PC-3 (cell line): ENCODE measurements around the gene ITPRID2. TPM values are rescaled to one million over a fixed set of nuclear protein-coding genes. Genes with fewer than 3 reads are reported as not detected.
A peak's percentile ranks its signal among the peaks of the same experiment; 100 is the strongest.

Experiments used
- ATAC-seq: fragments of 200-7000 bp; cut with Tn5 transposase; 2 replicates; pipeline ENCODE4 v1.9.1; 2020; ENCODE audit warnings: mild to moderate bottlenecking, moderate library complexity
- BruUV-seq: library from RNA; stranded (reverse); fragments of 400-500 nt; replicated peaks from 2 replicates; lab custom pipeline; 2021; lab: Mats Ljungman, UMichigan
- CTCF ChIA-PET: fragments of 300-600 bp; sonication (Branson Sonifier 250); formaldehyde crosslinking; loops from one replicate; lab custom pipeline; 2022; ENCODE audit warnings: antibody characterized with exemption; lab: Charles Lee
- POLR2A ChIA-PET: fragments of 300-600 bp; sonication (Branson Sonifier 250); formaldehyde crosslinking; loops from one replicate; lab custom pipeline; 2022; ENCODE audit warnings: antibody characterized with exemption; ENCODE audit not compliant: unreplicated experiment; lab: Charles Lee
- DNase-seq: peaks from one replicate; pipeline ENCODE4 v3.0.0-alpha.2; 2015
- H2AFZ ChIP-seq: fragments of 300-600 bp; sonication (generic); 2 replicates; pipeline ENCODE4 v1.6.0; 2016; ENCODE audit warnings: antibody characterized with exemption, low read length
- H3F3A ChIP-seq: fragments of 300-600 bp; sonication (generic); one replicate; pipeline ENCODE4 v1.6.0; 2017; ENCODE audit warnings: antibody characterized with exemption, low read length, control low read depth, mild to moderate bottlenecking; ENCODE audit not compliant: unreplicated experiment
- H3K27ac ChIP-seq: fragments of 300-600 bp; sonication (generic); 2 replicates; pipeline ENCODE4 v1.5.1; 2016; ENCODE audit warnings: mild to moderate bottlenecking, low read length
- H3K27me3 ChIP-seq: fragments of 300-600 bp; sonication (generic); 2 replicates; pipeline ENCODE4 v1.6.1; 2016; ENCODE audit warnings: low read length, mixed read lengths
- H3K36me3 ChIP-seq: fragments of 300-600 bp; sonication (generic); 2 replicates; pipeline ENCODE4 v1.6.1; 2016; ENCODE audit warnings: low read depth, mixed run types, low read length, mixed read lengths
- H3K4me1 ChIP-seq: fragments of 300-600 bp; sonication (generic); 2 replicates; pipeline ENCODE4 v1.5.1; 2016; ENCODE audit warnings: low read length; ENCODE audit not compliant: insufficient read depth
- H3K4me2 ChIP-seq: fragments of 300-600 bp; sonication (generic); 2 replicates; pipeline ENCODE4 v1.6.0; 2016; ENCODE audit warnings: low read length
- H3K4me3 ChIP-seq: fragments of 300-600 bp; sonication (generic); 2 replicates; pipeline ENCODE4 v1.5.1; 2016; ENCODE audit warnings: mild to moderate bottlenecking, low read length, mixed read lengths
- H3K79me2 ChIP-seq: fragments of 300-600 bp; sonication (generic); 2 replicates; pipeline ENCODE4 v1.6.1; 2017; ENCODE audit warnings: low read length, mixed read lengths
- H3K9ac ChIP-seq: fragments of 300-600 bp; sonication (generic); 2 replicates; pipeline ENCODE4 v1.6.0; 2016; ENCODE audit warnings: mild to moderate bottlenecking, low read length
- H3K9me2 ChIP-seq: fragments of 300-600 bp; sonication (generic); replicated peaks from 2 replicates; pipeline ENCODE4 v1.6.1; 2016; ENCODE audit warnings: mixed run types, low read length, mixed read lengths
- H3K9me3 ChIP-seq: fragments of 300-600 bp; sonication (generic); 2 replicates; pipeline ENCODE4 v1.6.1; 2016; ENCODE audit warnings: low read length, mixed read lengths
- H4K20me1 ChIP-seq: fragments of 300-600 bp; sonication (generic); 2 replicates; pipeline ENCODE4 v1.6.1; 2016; ENCODE audit warnings: low read length, mixed read lengths
- EZH2 ChIP-seq: fragments of 300-600 bp; sonication (generic); IDR thresholded peaks from one replicate; pipeline ENCODE4 v1.6.1; 2017; ENCODE audit warnings: antibody characterized with exemption, mild to moderate bottlenecking, low read length; ENCODE audit not compliant: unreplicated experiment
- EZH2phosphoT487 ChIP-seq: fragments of 300-600 bp; sonication (generic); IDR thresholded peaks from 2 replicates; pipeline ENCODE4 v1.6.1; 2018; ENCODE audit warnings: mild to moderate bottlenecking, antibody characterized with exemption, low read length, borderline replicate concordance
- intact Hi-C: fragments of 100-400 bp; cut with micrococcal nuclease; formaldehyde crosslinking; loops from 2 replicates; pipeline ENCODE4 v1.9.0; 2023
- total RNA-seq: library from RNA; depleted of rRNA; stranded (reverse); fragments of >200 nt; gene quantifications from 2 replicates; pipeline ENCODE4 v1.2.3, GENCODE V29; 2014
- TF ChIP-seq, protein P1 (sequence below): fragments of 300-600 bp; sonication (generic); conservative IDR thresholded peaks from 2 replicates; pipeline ENCODE4 v1.5.1; 2017; ENCODE audit warnings: antibody characterized with exemption, low read depth, mild to moderate bottlenecking, low read length

The ITPRID2 gene
- total RNA-seq, 1 experiment from 2014 or later: 113 TPM

DNA sequence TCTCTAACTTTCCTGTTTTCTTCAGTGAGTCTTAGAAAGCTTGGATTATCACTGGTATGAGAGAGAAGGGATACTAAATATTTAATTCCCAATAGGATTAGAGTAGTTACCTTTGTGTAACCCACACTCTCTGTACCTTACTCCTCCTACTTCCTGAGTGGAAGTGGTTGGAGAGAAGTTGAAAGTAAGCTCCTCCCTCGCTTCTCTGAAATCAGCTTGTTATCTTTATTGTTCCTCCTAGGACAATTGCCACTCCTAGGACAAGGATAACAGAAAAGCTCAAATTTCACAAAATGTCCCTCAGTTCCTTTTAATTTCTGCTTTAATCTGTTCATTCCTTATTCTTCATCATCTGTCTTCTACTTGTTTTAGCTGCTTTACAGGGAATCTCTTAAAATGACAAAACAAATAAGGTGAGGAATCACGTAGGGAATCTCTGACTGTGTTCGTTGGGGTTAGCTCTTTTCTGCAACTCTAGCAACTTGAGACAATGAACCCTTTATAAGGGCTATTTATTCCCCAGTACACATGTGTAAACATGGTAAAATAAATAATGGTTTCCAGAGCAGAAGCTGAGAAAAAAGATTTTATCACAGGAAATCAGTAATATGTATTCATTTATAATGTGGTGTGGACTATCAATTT lies 8.6 kb downstream of the ITPRID2 start:
- no peaks in the 10 kb centered on the region for H3F3A ChIP-seq

DNA sequence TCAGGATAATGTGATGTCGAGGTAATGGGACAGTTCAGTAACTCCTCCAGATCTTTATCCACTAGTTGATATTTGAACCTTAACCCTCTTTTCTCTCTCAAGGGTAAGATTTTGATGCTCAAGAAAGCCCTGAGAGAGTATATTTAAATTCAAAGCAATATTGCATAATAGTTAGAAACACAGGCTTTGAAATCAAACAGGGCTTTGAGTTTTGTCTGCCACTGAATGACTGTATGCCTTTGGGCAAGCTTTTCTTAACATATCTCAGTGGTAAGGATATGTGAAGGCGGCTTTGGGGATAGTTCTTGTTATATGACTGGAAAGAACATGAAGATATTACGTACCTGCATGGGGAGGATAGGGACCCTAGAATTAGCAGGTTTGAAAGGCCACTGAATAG lies 11.1 kb downstream of the ITPRID2 start:
- Histone ChIP-seq H3K9me2 (no peaks in the 10 kb centered on the region), H3K79me2 (peaks cover 54% of the 10 kb centered on the region), H3K36me3 (peaks cover 77% of the 10 kb centered on the region), H3K4me1 (peaks cover 18% of the 10 kb centered on the region), H3K27ac (no peak overlapping the region), H3K4me3 (no peak overlapping the region), H3K9me3 (no peaks in the 10 kb centered on the region), H2AFZ (no peak overlapping the region), H4K20me1 (peaks cover 5% of the 10 kb centered on the region; the same call in 1 of the 2 replicates), H3K4me2 (no peak overlapping the region), H3F3A (no peaks in the 10 kb centered on the region), H3K9ac (no peak overlapping the region), H3K27me3 (no peaks in the 10 kb centered on the region)
- intact Hi-C loops: loop anchor here (5.0 to 10.0 kb wide), 3 partner anchors 50 to 328 kb away; no protein-coding TSS in a partner anchor
- no peak for ATAC-seq
- ChIA-PET CTCF (interaction anchor here (0.5 to 1.2 kb wide), 2 partner anchors 51 to 160 kb away, joined by 3 read pairs; no protein-coding TSS in a partner anchor), POLR2A (no interaction called here)
- DNase-seq: no peak
- no TSS peak for BruUV-seq
- TF ChIP-seq, protein P1, sequence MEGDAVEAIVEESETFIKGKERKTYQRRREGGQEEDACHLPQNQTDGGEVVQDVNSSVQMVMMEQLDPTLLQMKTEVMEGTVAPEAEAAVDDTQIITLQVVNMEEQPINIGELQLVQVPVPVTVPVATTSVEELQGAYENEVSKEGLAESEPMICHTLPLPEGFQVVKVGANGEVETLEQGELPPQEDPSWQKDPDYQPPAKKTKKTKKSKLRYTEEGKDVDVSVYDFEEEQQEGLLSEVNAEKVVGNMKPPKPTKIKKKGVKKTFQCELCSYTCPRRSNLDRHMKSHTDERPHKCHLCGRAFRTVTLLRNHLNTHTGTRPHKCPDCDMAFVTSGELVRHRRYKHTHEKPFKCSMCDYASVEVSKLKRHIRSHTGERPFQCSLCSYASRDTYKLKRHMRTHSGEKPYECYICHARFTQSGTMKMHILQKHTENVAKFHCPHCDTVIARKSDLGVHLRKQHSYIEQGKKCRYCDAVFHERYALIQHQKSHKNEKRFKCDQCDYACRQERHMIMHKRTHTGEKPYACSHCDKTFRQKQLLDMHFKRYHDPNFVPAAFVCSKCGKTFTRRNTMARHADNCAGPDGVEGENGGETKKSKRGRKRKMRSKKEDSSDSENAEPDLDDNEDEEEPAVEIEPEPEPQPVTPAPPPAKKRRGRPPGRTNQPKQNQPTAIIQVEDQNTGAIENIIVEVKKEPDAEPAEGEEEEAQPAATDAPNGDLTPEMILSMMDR: no peak
- TF ChIP-seq EZH2: no peak
- TF ChIP-seq EZH2phosphoT487: no peak

More for the DNA sequence above, 8.6 kb downstream of the ITPRID2 start:
- peaks cover 26% of the 10 kb centered on the region for H3K4me1 ChIP-seq
- intact Hi-C loops: loop anchor here (2.0 to 10.0 kb wide), 4 partner anchors 52 to 325 kb away; no protein-coding TSS in a partner anchor
- ChIA-PET CTCF (interaction anchor here (0.9 kb wide), 1 partner anchor 157 kb away, joined by 4 read pairs; no protein-coding TSS in a partner anchor), POLR2A (interaction anchor here (0.5 kb wide), 1 partner anchor 41 kb away, joined by 3 read pairs; no protein-coding TSS in a partner anchor)
- no peak overlapping the region for H2AFZ ChIP-seq
- H3K79me2 ChIP-seq: peaks cover 54% of the 10 kb centered on the region
- H3K4me2 ChIP-seq: no peak overlapping the region
- TF ChIP-seq EZH2phosphoT487 (no peak), EZH2 (no peak)
- TF ChIP-seq, protein P1: no peak
- DNase-seq (peak; percentile 38), ATAC-seq (peak; percentile 86)
- H3K9me3 ChIP-seq: no peaks in the 10 kb centered on the region
- H4K20me1 ChIP-seq: peaks cover 5% of the 10 kb centered on the region; the same call in 1 of the 2 replicates
- BruUV-seq: no TSS peak
- H3K9ac ChIP-seq: 0 out of 2 replicates have a peak overlapping the region, but pooled peaks have one; percentile 19
- peak overlapping the region; percentile 64 for H3K27ac ChIP-seq
- H3K27me3 ChIP-seq: no peaks in the 10 kb centered on the region
- peaks cover 72% of the 10 kb centered on the region for H3K36me3 ChIP-seq
- no peaks in the 10 kb centered on the region for H3K9me2 ChIP-seq
- no peak overlapping the region for H3K4me3 ChIP-seq
